MM.1S (cell line): ENCODE results near the gene EPS8L1.

ENCODE experiments used
- EZH2 ChIP-seq: fragments of 300-600 bp; sonication (generic); optimal IDR thresholded peaks from 2 replicates; pipeline ENCODE3; 2017; ENCODE audit warnings: low read depth, mild to moderate bottlenecking, antibody characterized with exemption, low read length, mixed read lengths
- TF ChIP-seq, protein P1 (sequence below): fragments of 300-600 bp; sonication (generic); IDR thresholded peaks from 2 replicates; pipeline ENCODE4 v1.5.1; 2016; ENCODE audit warnings: antibody characterized with exemption, low read length, mixed read lengths

DNA sequence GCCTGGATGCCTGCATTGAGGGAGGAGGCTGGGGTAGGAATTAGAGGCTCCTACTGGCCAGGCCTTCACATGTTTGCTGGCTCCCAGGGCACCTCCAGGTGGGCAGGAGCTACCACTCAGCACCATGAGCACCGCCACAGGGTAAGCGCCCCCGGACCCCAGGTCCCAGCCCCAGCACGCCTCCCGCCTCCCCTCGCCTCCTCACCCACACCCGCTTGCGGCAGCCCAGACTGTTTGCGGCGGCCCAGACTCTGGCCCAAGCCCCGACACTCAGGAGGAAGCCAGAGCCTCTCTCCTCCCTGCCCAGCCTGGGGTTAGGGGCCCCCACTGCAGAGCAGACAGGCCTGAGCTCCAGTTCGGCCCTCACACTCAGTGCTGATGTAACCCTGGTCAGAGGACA lies 652 bp downstream of the EPS8L1 start:
- TF ChIP-seq, protein P1, sequence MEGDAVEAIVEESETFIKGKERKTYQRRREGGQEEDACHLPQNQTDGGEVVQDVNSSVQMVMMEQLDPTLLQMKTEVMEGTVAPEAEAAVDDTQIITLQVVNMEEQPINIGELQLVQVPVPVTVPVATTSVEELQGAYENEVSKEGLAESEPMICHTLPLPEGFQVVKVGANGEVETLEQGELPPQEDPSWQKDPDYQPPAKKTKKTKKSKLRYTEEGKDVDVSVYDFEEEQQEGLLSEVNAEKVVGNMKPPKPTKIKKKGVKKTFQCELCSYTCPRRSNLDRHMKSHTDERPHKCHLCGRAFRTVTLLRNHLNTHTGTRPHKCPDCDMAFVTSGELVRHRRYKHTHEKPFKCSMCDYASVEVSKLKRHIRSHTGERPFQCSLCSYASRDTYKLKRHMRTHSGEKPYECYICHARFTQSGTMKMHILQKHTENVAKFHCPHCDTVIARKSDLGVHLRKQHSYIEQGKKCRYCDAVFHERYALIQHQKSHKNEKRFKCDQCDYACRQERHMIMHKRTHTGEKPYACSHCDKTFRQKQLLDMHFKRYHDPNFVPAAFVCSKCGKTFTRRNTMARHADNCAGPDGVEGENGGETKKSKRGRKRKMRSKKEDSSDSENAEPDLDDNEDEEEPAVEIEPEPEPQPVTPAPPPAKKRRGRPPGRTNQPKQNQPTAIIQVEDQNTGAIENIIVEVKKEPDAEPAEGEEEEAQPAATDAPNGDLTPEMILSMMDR: no peak
- no peak for TF ChIP-seq EZH2
